H9 (cell line): Measurements from ENCODE around the gene RRAGC. TPM values are rescaled to one million over a fixed set of nuclear protein-coding genes. Genes with fewer than 3 reads are reported as not detected.

Source experiments
- DNase-seq: peaks from one replicate; pipeline ENCODE4 v3.0.0-alpha.2; 2017
- H2AFZ ChIP-seq: one replicate; pipeline ENCODE4 v1.6.1; 2013; ENCODE audit warnings: mild to moderate bottlenecking, low read length, control low read depth, moderate library complexity
- H2AK5ac ChIP-seq: 2 replicates; pipeline ENCODE4 v1.6.1; 2013; ENCODE audit warnings: low read length, control low read depth, mixed read lengths; ENCODE audit not compliant: insufficient read length
- H2BK120ac ChIP-seq: one replicate; pipeline ENCODE4 v1.6.1; 2013; ENCODE audit warnings: low read depth, mild to moderate bottlenecking, low read length, control low read depth, inconsistent platforms; ENCODE audit not compliant: poor library complexity, severe bottlenecking
- H2BK12ac ChIP-seq: 2 replicates; pipeline ENCODE4 v1.6.1; 2013; ENCODE audit warnings: low read length, control low read depth, mixed read lengths, low read depth; ENCODE audit not compliant: insufficient read length
- H2BK15ac ChIP-seq: 2 replicates; pipeline ENCODE4 v1.6.1; 2013; ENCODE audit warnings: low read depth, low read length, control low read depth
- H2BK20ac ChIP-seq: one replicate; pipeline ENCODE4 v1.6.1; 2013; ENCODE audit warnings: low read depth, mild to moderate bottlenecking, low read length, control low read depth, inconsistent platforms; ENCODE audit not compliant: poor library complexity, severe bottlenecking
- H2BK5ac ChIP-seq: 2 replicates; pipeline ENCODE4 v1.6.1; 2013; ENCODE audit warnings: low read length, control low read depth, mixed read lengths; ENCODE audit not compliant: insufficient read length
- H3K14ac ChIP-seq: 2 replicates; pipeline ENCODE4 v1.6.1; 2013; ENCODE audit warnings: low read length, control low read depth; ENCODE audit not compliant: insufficient read depth
- H3K18ac ChIP-seq: 2 replicates; pipeline ENCODE4 v1.6.1; 2013; ENCODE audit warnings: low read depth, mild to moderate bottlenecking, mixed read lengths, low read length, control low read depth; ENCODE audit not compliant: insufficient read length
- H3K23ac ChIP-seq: 2 replicates; pipeline ENCODE4 v1.6.1; 2013; ENCODE audit warnings: low read length, control low read depth, mixed read lengths, low read depth; ENCODE audit not compliant: insufficient read length
- H3K23me2 ChIP-seq: 2 replicates; pipeline ENCODE4 v1.6.1; 2013; ENCODE audit warnings: low read depth, mild to moderate bottlenecking, mixed read lengths, low read length, control low read depth; ENCODE audit not compliant: insufficient read length, poor library complexity, severe bottlenecking
- H3K27ac ChIP-seq: 2 replicates; pipeline ENCODE4 v1.5.1; 2013; ENCODE audit warnings: low read length, control low read depth, mixed read lengths, low read depth; ENCODE audit not compliant: insufficient read length
- H3K27me3 ChIP-seq: 2 replicates; pipeline ENCODE4 v1.6.1; 2013; ENCODE audit warnings: low read length, control low read depth, inconsistent platforms; ENCODE audit not compliant: insufficient read depth
- H3K4ac ChIP-seq: 2 replicates; pipeline ENCODE4 v1.6.1; 2013; ENCODE audit warnings: low read depth, mild to moderate bottlenecking, control low read depth, inconsistent platforms, low read length, moderate library complexity
- H3K4me1 ChIP-seq: 2 replicates; pipeline ENCODE4 v1.6.1; 2013; ENCODE audit warnings: low read length, control low read depth, inconsistent platforms; ENCODE audit not compliant: insufficient read depth
- H3K4me2 ChIP-seq: 2 replicates; pipeline ENCODE4 v1.6.1; 2013; ENCODE audit warnings: low read length, control low read depth, mixed read lengths; ENCODE audit not compliant: insufficient read length, insufficient read depth
- H3K56ac ChIP-seq: 2 replicates; pipeline ENCODE4 v1.6.1; 2013; ENCODE audit warnings: low read depth, mild to moderate bottlenecking, mixed read lengths, low read length, control low read depth; ENCODE audit not compliant: insufficient read length
- H3K79me1 ChIP-seq: 2 replicates; pipeline ENCODE4 v1.6.1; 2013; ENCODE audit warnings: low read depth, mild to moderate bottlenecking, moderate library complexity, low read length, control low read depth, inconsistent platforms; ENCODE audit not compliant: insufficient read depth, poor library complexity, severe bottlenecking
- H3K79me2 ChIP-seq: 2 replicates; pipeline ENCODE4 v1.6.1; 2013; ENCODE audit warnings: low read length, control low read depth, inconsistent platforms; ENCODE audit not compliant: insufficient read depth
- H3K9ac ChIP-seq: 2 replicates; pipeline ENCODE4 v1.6.1; 2013; ENCODE audit warnings: low read length, control low read depth, mixed read lengths; ENCODE audit not compliant: insufficient read length; ENCODE audit errors: extremely low read depth
- H3K9me3 ChIP-seq: one replicate; pipeline ENCODE4 v1.6.1; 2013; ENCODE audit warnings: low read depth, low read length, inconsistent platforms; ENCODE audit not compliant: control insufficient read depth
- H3T11ph ChIP-seq: one replicate; pipeline ENCODE4 v1.6.1; 2013; ENCODE audit warnings: mild to moderate bottlenecking, low read length, control low read depth, inconsistent platforms
- H4K20me1 ChIP-seq: one replicate; pipeline ENCODE4 v1.6.1; 2013; ENCODE audit not compliant: control insufficient read depth, insufficient read length, insufficient read depth
- H4K5ac ChIP-seq: 2 replicates; pipeline ENCODE4 v1.6.1; 2013; ENCODE audit warnings: low read depth, mild to moderate bottlenecking, mixed read lengths, low read length, control low read depth; ENCODE audit not compliant: insufficient read length
- H4K8ac ChIP-seq: replicated peaks from 2 replicates; pipeline ENCODE4 v1.6.1; 2013; ENCODE audit warnings: low read length, control low read depth, mixed read lengths, low read depth; ENCODE audit not compliant: insufficient read length
- H4K91ac ChIP-seq: 2 replicates; pipeline ENCODE4 v1.6.1; 2013; ENCODE audit warnings: low read depth, mild to moderate bottlenecking, moderate library complexity, mixed read lengths, low read length, control low read depth; ENCODE audit not compliant: insufficient read length
- H3K27ac Mint-ChIP-seq, 3 experiments: 2 replicates in 2 of 3; 3 replicates in 1 of 3; pipeline ENCODE4 v1.8.0; 2020 to 2021; ENCODE audit warnings: mixed read lengths in 3 of 3, mild to moderate bottlenecking in 1 of 3, moderate library complexity in 1 of 3
- H3K27me3 Mint-ChIP-seq: 2 replicates; pipeline ENCODE4 v1.8.0; 2021; ENCODE audit warnings: low read depth, mild to moderate bottlenecking, moderate library complexity, mixed read lengths
- H3K36me3 Mint-ChIP-seq, 3 experiments: 2 replicates in 2 of 3; 3 replicates in 1 of 3; pipeline ENCODE4 v1.8.0; 2020 to 2021; ENCODE audit warnings: low read depth in 3 of 3, mixed read lengths in 3 of 3; ENCODE audit not compliant: insufficient read depth in 1 of 3
- H3K4me1 Mint-ChIP-seq, 2 experiments: 2 replicates each; pipeline ENCODE4 v1.8.0; 2020; ENCODE audit warnings: mixed read lengths in 2 of 2
- H3K4me3 Mint-ChIP-seq, 2 experiments: 2 replicates in 1 of 2; 3 replicates in 1 of 2; pipeline ENCODE4 v1.8.0; 2020 to 2021; ENCODE audit warnings: mild to moderate bottlenecking in 2 of 2, mixed read lengths in 2 of 2, moderate library complexity in 1 of 2
- H3K9me3 Mint-ChIP-seq, 2 experiments: 2 replicates in 1 of 2; 3 replicates in 1 of 2; pipeline ENCODE4 v1.8.0; 2020; ENCODE audit warnings: mild to moderate bottlenecking in 2 of 2, mixed read lengths in 2 of 2, moderate library complexity in 1 of 2
- CTCF ChIP-seq: fragments of 200-600 bp; sonication (generic); conservative IDR thresholded peaks from 3 replicates; pipeline ENCODE4 v1.8.0; 2021; ENCODE audit warnings: antibody characterized with exemption, mild to moderate bottlenecking
- WGBS: extraction: QIAGEN DNeasy Blood & Tissue Kit; methylation state at CpG from one replicate; pipeline ENCODE4 v1.1.7; 2013; ENCODE audit warnings: missing lambda C conversion rate, low lambda C conversion rate, mixed read lengths; ENCODE audit not compliant: insufficient read length; ENCODE audit errors: extremely low coverage; 5-methylcytosine and 5-hydroxymethylcytosine counted together
- total RNA-seq: library from RNA; stranded (reverse); gene quantifications from 2 replicates; pipeline ENCODE4 v1.2.1, GENCODE V29; 2021

The RRAGC gene
- total RNA-seq, 1 experiment from 2014 or later, result 17.9 TPM

- Histone ChIP-seq H2BK15ac (no peak overlapping the region), H3K4ac (no peak overlapping the region), H3K18ac (no peak overlapping the region), H2BK20ac (no peak overlapping the region), H2BK5ac (no peak overlapping the region), H3K9ac (no peak overlapping the region), H3K4me2 (no peak overlapping the region), H2BK120ac (no peak overlapping the region), H3K79me1 (no peaks in the 10 kb centered on the region), H4K91ac (no peak overlapping the region), H3K27me3 (no peaks in the 10 kb centered on the region), H2AFZ (no peak overlapping the region), H4K20me1 (no peaks in the 10 kb centered on the region), H2AK5ac (no peak overlapping the region), H3K56ac (no peak overlapping the region), H4K5ac (no peak overlapping the region), H3T11ph (no peak overlapping the region), H3K23ac (no peak overlapping the region), H3K23me2 (no peaks in the 10 kb centered on the region), H2BK12ac (no peak overlapping the region), H4K8ac (no peak overlapping the region), H3K4me1 (no peaks in the 10 kb centered on the region), H3K27ac (no peak overlapping the region), H3K14ac (no peak overlapping the region), H3K9me3 (no peaks in the 10 kb centered on the region), H3K79me2 (no peaks in the 10 kb centered on the region)
- no peak for TF ChIP-seq CTCF
- Mint-ChIP-seq H3K9me3 (peaks cover 9 to 11% of the 10 kb centered on the region in 2 experiments), H3K4me3 (no peak overlapping the region), H3K36me3 (peaks cover 3 to 6% (median 3%) of the 10 kb centered on the region in 3 experiments), H3K27ac (no peak overlapping the region), H3K27me3 (no peaks in the 10 kb centered on the region), H3K4me1 (no peaks in the 10 kb centered on the region)
- whole genome bisulfite sequencing, result no CpG with 5 or more reads among the region's 2 CpGs
- DNase-seq, result no peak
Measured at GRCh38 chr1:38905985-38906384, 46.4 kb upstream of the RRAGC start.
